ENCODE results near the gene ALAS2. TPM values are rescaled to one million over a fixed set of nuclear protein-coding genes. Genes with fewer than 3 reads are reported as not detected.

Gene ALAS2
- polyA plus RNA-seq, 3 donors = 10.8 to 11.3 (median 11.0) TPM

Other genes starting within 250 kb of the ALAS2 start
- gene ITIH6, start 232.7 kb downstream of the ALAS2 start, polyA plus RNA-seq (ENCODE audit: insufficient read length in 3 of 3) = under 1 TPM; 0.03 to 0.06 (median 0.05) TPM
- gene MAGED2, start 223.2 kb downstream of the ALAS2 start, polyA plus RNA-seq (ENCODE audit: insufficient read length in 3 of 3) = 100 to 1,000 TPM; 623 to 719 (median 641) TPM
- gene TRO, start 110.2 kb downstream of the ALAS2 start, polyA plus RNA-seq (ENCODE audit: insufficient read length in 3 of 3) = 100 to 1,000 TPM; 111 to 124 (median 114) TPM
- under 1 TPM; 0.51 to 0.65 (median 0.61) TPM for gene PFKFB1, start 36.8 kb downstream of the ALAS2 start, polyA plus RNA-seq (ENCODE audit: insufficient read length in 3 of 3)
- gene APEX2, start 30.6 kb downstream of the ALAS2 start, polyA plus RNA-seq (ENCODE audit: insufficient read length in 3 of 3) = 10 to 100 TPM; 16.0 to 18.4 (median 18.4) TPM
- not detected for gene PAGE2B, start 44.1 kb upstream of the ALAS2 start, polyA plus RNA-seq (ENCODE audit: insufficient read length in 3 of 3)
- gene PAGE2, start 58.0 kb upstream of the ALAS2 start, polyA plus RNA-seq (ENCODE audit: insufficient read length in 3 of 3) = not detected
- not detected for gene PAGE5, start 189.4 kb upstream of the ALAS2 start, polyA plus RNA-seq (ENCODE audit: insufficient read length in 3 of 3)
- gene PAGE3, start 233.9 kb upstream of the ALAS2 start, polyA plus RNA-seq (ENCODE audit: insufficient read length in 3 of 3) = not detected